SJCRH30 (cell line): ENCODE measurements around the gene PLXNB3. TPM values are rescaled to one million over a fixed set of nuclear protein-coding genes. Genes with fewer than 3 reads are reported as not detected.

Experiments
- DNase-seq, 2 experiments: peaks; one replicate each; pipeline ENCODE4 v3.0.0-alpha.2; 2015 to 2020
- H3K27ac ChIP-seq: fragments of 250-450 bp; sonication (Bioruptor Pico); 2 replicates; pipeline ENCODE4 v1.5.1; 2020; ENCODE audit warnings: mild to moderate bottlenecking, moderate library complexity
- H3K27me3 ChIP-seq: fragments of 250-450 bp; sonication (Bioruptor Pico); 2 replicates; pipeline ENCODE4 v1.5.1; 2020; ENCODE audit warnings: mild to moderate bottlenecking, moderate library complexity
- H3K36me3 ChIP-seq: fragments of 250-450 bp; sonication (Bioruptor Pico); 2 replicates; pipeline ENCODE4 v1.5.1; 2020; ENCODE audit warnings: mild to moderate bottlenecking, moderate library complexity
- H3K4me1 ChIP-seq: fragments of 250-450 bp; sonication (Bioruptor Pico); 2 replicates; pipeline ENCODE4 v1.5.1; 2020; ENCODE audit warnings: mild to moderate bottlenecking, moderate library complexity
- H3K4me3 ChIP-seq: fragments of 250-450 bp; sonication (Bioruptor Pico); 2 replicates; pipeline ENCODE4 v1.5.1; 2020; ENCODE audit warnings: mild to moderate bottlenecking, moderate library complexity
- H3K9me3 ChIP-seq: fragments of 250-450 bp; sonication (Bioruptor Pico); replicated peaks from 2 replicates; pipeline ENCODE4 v1.5.1; 2020; ENCODE audit warnings: mild to moderate bottlenecking, moderate library complexity
- total RNA-seq: library from RNA; depleted of rRNA; stranded (reverse); fragments of >200 nt; shearing (Covaris generic); gene quantifications from 2 replicates; pipeline ENCODE4 v1.2.3, GENCODE V29; 2014

Gene PLXNB3
- total RNA-seq, 1 experiment from 2014 or later, result 2.0 TPM

- H3K9me3 ChIP-seq, result no peaks in the 10 kb centered on the region
- no peak overlapping the region for H3K4me3 ChIP-seq
- no peaks in the 10 kb centered on the region for H3K36me3 ChIP-seq
- H3K4me1 ChIP-seq, result 0 out of 2 replicates have a peak, but pooled peaks cover under 1% of the 10 kb centered on the region
- no peak for DNase-seq
- no peak overlapping the region for H3K27ac ChIP-seq
- no peaks in the 10 kb centered on the region for H3K27me3 ChIP-seq
These were observed 7.6 kb downstream of the PLXNB3 start for GRCh38 chrX:153771415-153772315.

GRCh38 chrX:153772316-153773217, 8.5 kb downstream of the PLXNB3 start:
- DNase-seq, result no peak
- no peaks in the 10 kb centered on the region for H3K4me1 ChIP-seq
- no peaks in the 10 kb centered on the region for H3K27me3 ChIP-seq
- no peak overlapping the region for H3K4me3 ChIP-seq
- no peaks in the 10 kb centered on the region for H3K36me3 ChIP-seq
- no peak overlapping the region for H3K27ac ChIP-seq
- no peaks in the 10 kb centered on the region for H3K9me3 ChIP-seq

- Histone ChIP-seq H3K27ac (no peak overlapping the region), H3K4me1 (no peaks in the 10 kb centered on the region), H3K27me3 (no peaks in the 10 kb centered on the region), H3K36me3 (no peaks in the 10 kb centered on the region), H3K4me3 (no peak overlapping the region), H3K9me3 (no peaks in the 10 kb centered on the region)
- no peak for DNase-seq
These were observed 9.2 kb downstream of the PLXNB3 start for GRCh38 chrX:153773218-153773611.

GRCh38 chrX:153773741-153774575, 9.9 kb downstream of the PLXNB3 start:
- no peak overlapping the region for H3K27ac ChIP-seq
- H3K4me1 ChIP-seq, result no peaks in the 10 kb centered on the region
- no peaks in the 10 kb centered on the region for H3K36me3 ChIP-seq
- no peaks in the 10 kb centered on the region for H3K9me3 ChIP-seq
- no peak for DNase-seq
- H3K27me3 ChIP-seq, result no peaks in the 10 kb centered on the region
- no peak overlapping the region for H3K4me3 ChIP-seq

GRCh38 chrX:153774576-153775292, 10.7 kb downstream of the PLXNB3 start:
- no peak overlapping the region for H3K4me3 ChIP-seq
- H3K27me3 ChIP-seq, result no peaks in the 10 kb centered on the region
- DNase-seq, result no peak
- no peaks in the 10 kb centered on the region for H3K36me3 ChIP-seq
- H3K4me1 ChIP-seq, result no peaks in the 10 kb centered on the region
- no peak overlapping the region for H3K27ac ChIP-seq
- no peaks in the 10 kb centered on the region for H3K9me3 ChIP-seq

GRCh38 chrX:153775293-153776119, 11.5 kb downstream of the PLXNB3 start:
- no peaks in the 10 kb centered on the region for H3K9me3 ChIP-seq

GRCh38 chrX:153776120-153776599, 12.1 kb downstream of the PLXNB3 start:
- H3K4me3 ChIP-seq, result no peak overlapping the region
- peaks cover 6% of the 10 kb centered on the region; the same call in 1 of the 2 replicates for H3K4me1 ChIP-seq
- no peak for DNase-seq
- no peaks in the 10 kb centered on the region for H3K27me3 ChIP-seq
- no peaks in the 10 kb centered on the region for H3K9me3 ChIP-seq
- H3K36me3 ChIP-seq, result no peaks in the 10 kb centered on the region
- H3K27ac ChIP-seq, result no peak overlapping the region

More at GRCh38 chrX:153775293-153776119, 11.5 kb downstream of the PLXNB3 start:
- Histone ChIP-seq H3K27me3 (no peaks in the 10 kb centered on the region), H3K4me3 (no peak overlapping the region), H3K4me1 (peaks cover 5% of the 10 kb centered on the region; the same call in 1 of the 2 replicates), H3K36me3 (no peaks in the 10 kb centered on the region), H3K27ac (no peak overlapping the region)
- no peak for DNase-seq

- Histone ChIP-seq H3K4me1 (peaks cover 6% of the 10 kb centered on the region; the same call in 1 of the 2 replicates), H3K36me3 (no peaks in the 10 kb centered on the region), H3K9me3 (no peaks in the 10 kb centered on the region), H3K27ac (no peak overlapping the region), H3K27me3 (no peaks in the 10 kb centered on the region), H3K4me3 (no peak overlapping the region)
- DNase-seq, result no peak
These were observed 12.6 kb downstream of the PLXNB3 start for GRCh38 chrX:153776611-153777045.

- DNase-seq, result no peak
- H3K9me3 ChIP-seq, result no peaks in the 10 kb centered on the region
- H3K36me3 ChIP-seq, result no peaks in the 10 kb centered on the region
- H3K27ac ChIP-seq, result no peak overlapping the region
- H3K27me3 ChIP-seq, result no peaks in the 10 kb centered on the region
- peaks cover 10% of the 10 kb centered on the region; the same call in 1 of the 2 replicates for H3K4me1 ChIP-seq
- no peak overlapping the region for H3K4me3 ChIP-seq
These were observed 13.4 kb downstream of the PLXNB3 start for GRCh38 chrX:153777261-153778090.

GRCh38 chrX:153778181-153778580, 14.1 kb downstream of the PLXNB3 start:
- peaks cover 10% of the 10 kb centered on the region; the same call in 1 of the 2 replicates for H3K4me1 ChIP-seq
- DNase-seq, result no peak
- H3K36me3 ChIP-seq, result no peaks in the 10 kb centered on the region

GRCh38 chrX:153778684-153779101, 14.6 kb downstream of the PLXNB3 start:
- no peak for DNase-seq
- H3K4me1 ChIP-seq, result peaks cover 10% of the 10 kb centered on the region; the same call in 1 of the 2 replicates
- H3K36me3 ChIP-seq, result no peaks in the 10 kb centered on the region
- H3K4me3 ChIP-seq, result no peak overlapping the region
- no peaks in the 10 kb centered on the region for H3K27me3 ChIP-seq
- H3K27ac ChIP-seq, result no peak overlapping the region
- H3K9me3 ChIP-seq, result no peaks in the 10 kb centered on the region

More at GRCh38 chrX:153778181-153778580, 14.1 kb downstream of the PLXNB3 start:
- Histone ChIP-seq H3K27ac (no peak overlapping the region), H3K9me3 (no peaks in the 10 kb centered on the region), H3K4me3 (no peak overlapping the region), H3K27me3 (no peaks in the 10 kb centered on the region)
